Measurements from ENCODE around the gene TUSC7. TPM values are rescaled to one million over a fixed set of nuclear protein-coding genes. Genes with fewer than 3 reads are reported as not detected.

Gene TUSC7
- total and polyA plus RNA-seq, 2 experiments from 2014 or later, result 0.21 TPM; not detected in 1

DNA sequence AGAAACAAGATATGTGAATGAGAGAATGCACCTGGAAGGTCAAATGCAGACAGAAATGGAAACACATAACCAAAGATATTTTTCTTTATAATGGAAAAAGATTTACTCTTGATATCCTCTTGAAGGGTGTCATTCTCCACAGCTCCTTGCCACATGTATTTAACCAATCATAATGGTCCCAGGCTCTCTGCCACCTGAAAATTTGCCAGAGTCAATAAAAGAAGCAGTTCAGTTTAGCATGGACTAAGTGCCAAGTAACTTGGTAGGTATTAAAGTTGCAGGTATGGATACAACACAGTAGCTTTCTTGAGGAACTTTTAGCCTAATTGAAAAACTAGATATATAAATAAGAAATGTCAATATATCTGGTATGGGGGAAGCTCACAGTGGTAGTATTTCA lies 33.5 kb downstream of the TUSC7 start:
- in situ Hi-C loops (cut with MboI), result no loop called here
- Histone ChIP-seq H3K9me3 (ENCODE audit: low read depth) (no peaks in the 10 kb centered on the region), H3K4me2 (ENCODE audit: unreplicated experiment) (no peak overlapping the region), H3K79me2 (ENCODE audit: insufficient read depth) (no peaks in the 10 kb centered on the region), H3K36me3 (ENCODE audit: low read depth) (no peaks in the 10 kb centered on the region), H3K27ac (no peak overlapping the region), H3K9ac (no peak overlapping the region), H3F3A (ENCODE audit: insufficient read depth) (no peaks in the 10 kb centered on the region), H3K27me3 (replicated peaks; ENCODE audit: insufficient read depth) (no peaks in the 10 kb centered on the region), H3K4me1 (ENCODE audit: insufficient read depth) (no peaks in the 10 kb centered on the region), H3K9me2 (ENCODE audit: insufficient read depth) (no peaks in the 10 kb centered on the region), H2AFZ (no peak overlapping the region), H3K4me3 (no peak overlapping the region), H4K20me1 (ENCODE audit: insufficient read depth) (no peaks in the 10 kb centered on the region)
- DNase-seq, result no peak
- TF ChIP-seq EZH2 (IDR thresholded peaks at IDR 0.05; ENCODE audit: insufficient read depth, poor library complexity, severe bottlenecking), result no peak
- TF ChIP-seq EZH2phosphoT487 (IDR thresholded peaks at IDR 0.05; ENCODE audit: insufficient read depth, low read depth), result no peak

DNA sequence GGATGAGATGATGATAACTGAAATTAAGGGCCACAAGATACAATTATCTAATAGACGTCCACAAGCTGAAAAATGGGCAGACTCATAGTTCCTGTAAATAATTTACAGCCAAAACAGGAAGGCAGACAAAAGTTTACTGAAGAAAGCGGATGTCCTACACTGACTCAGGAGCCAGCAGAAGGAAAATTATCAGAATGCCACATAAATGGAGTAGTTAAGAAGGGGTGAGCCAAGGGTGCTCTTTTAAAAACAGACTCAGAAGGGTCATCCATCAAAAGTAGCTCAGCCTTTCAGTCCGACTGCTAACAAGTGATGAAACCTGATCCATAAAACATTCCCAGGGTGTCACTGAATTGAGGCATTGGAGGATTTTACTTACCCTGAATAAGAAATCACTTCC lies 39.8 kb downstream of the TUSC7 start:
- H3K9me2 ChIP-seq (ENCODE audit: insufficient read depth), result no peaks in the 10 kb centered on the region
- no peaks in the 10 kb centered on the region for H3K36me3 ChIP-seq (ENCODE audit: low read depth)
- no peak overlapping the region for H3K4me2 ChIP-seq (ENCODE audit: unreplicated experiment)
- H3K27me3 ChIP-seq (replicated peaks; ENCODE audit: insufficient read depth), result no peaks in the 10 kb centered on the region
- H3K9me3 ChIP-seq (ENCODE audit: low read depth), result no peaks in the 10 kb centered on the region
- no peak overlapping the region for H3K27ac ChIP-seq
- no peaks in the 10 kb centered on the region for H3K79me2 ChIP-seq (ENCODE audit: insufficient read depth)
- H3F3A ChIP-seq (ENCODE audit: insufficient read depth), result no peaks in the 10 kb centered on the region
- no peaks in the 10 kb centered on the region for H3K4me1 ChIP-seq (ENCODE audit: insufficient read depth)
- 3 to 5% methylated on average over 3 of the region's 3 CpGs for WGBS, 2 experiments (ENCODE audit: low coverage in 1 of 2, low lambda C conversion rate in 2 of 2, missing lambda C conversion rate in 2 of 2)
- no peak for TF ChIP-seq EZH2phosphoT487 (IDR thresholded peaks at IDR 0.05; ENCODE audit: insufficient read depth, low read depth)
- no peak for TF ChIP-seq EZH2 (IDR thresholded peaks at IDR 0.05; ENCODE audit: insufficient read depth, poor library complexity, severe bottlenecking)
- DNase-seq, result no peak
- no peak overlapping the region for H3K4me3 ChIP-seq
- no peak overlapping the region for H3K9ac ChIP-seq
- in situ Hi-C loops (cut with MboI), result no loop called here
- no peaks in the 10 kb centered on the region for H4K20me1 ChIP-seq (ENCODE audit: insufficient read depth)
- H2AFZ ChIP-seq, result no peak overlapping the region

DNA sequence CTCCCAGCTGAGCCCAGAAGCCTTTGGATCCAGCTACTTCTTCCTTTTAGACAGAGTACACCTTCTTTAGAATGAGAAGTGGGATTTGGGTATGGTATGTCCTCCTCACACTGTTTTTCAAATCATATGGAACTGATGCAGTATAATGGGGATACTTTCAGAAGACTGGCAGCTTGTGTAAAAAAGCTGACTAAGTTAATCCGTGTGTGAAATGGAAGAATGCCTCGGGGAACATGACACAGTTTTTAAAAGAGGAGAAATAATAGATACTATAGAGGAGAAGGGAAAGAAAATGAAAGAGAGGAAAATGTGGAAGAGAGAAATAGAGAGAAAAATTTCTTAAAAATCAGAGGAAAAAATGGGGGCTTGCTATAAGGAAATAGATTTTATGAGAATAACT lies 47.7 kb downstream of the TUSC7 start:
- TF ChIP-seq EZH2phosphoT487 (IDR thresholded peaks at IDR 0.05; ENCODE audit: insufficient read depth, low read depth) (no peak), EZH2 (IDR thresholded peaks at IDR 0.05; ENCODE audit: insufficient read depth, poor library complexity, severe bottlenecking) (no peak)
- Histone ChIP-seq H3K9me3 (ENCODE audit: low read depth) (no peaks in the 10 kb centered on the region), H3F3A (ENCODE audit: insufficient read depth) (no peaks in the 10 kb centered on the region), H3K4me2 (ENCODE audit: unreplicated experiment) (no peak overlapping the region), H3K79me2 (ENCODE audit: insufficient read depth) (no peaks in the 10 kb centered on the region), H3K9ac (no peak overlapping the region), H3K27ac (no peak overlapping the region), H3K9me2 (ENCODE audit: insufficient read depth) (no peaks in the 10 kb centered on the region), H3K27me3 (replicated peaks; ENCODE audit: insufficient read depth) (peaks cover 12% of the 10 kb centered on the region), H3K36me3 (ENCODE audit: low read depth) (no peaks in the 10 kb centered on the region), H3K4me1 (ENCODE audit: insufficient read depth) (no peaks in the 10 kb centered on the region), H3K4me3 (no peak overlapping the region), H4K20me1 (ENCODE audit: insufficient read depth) (no peaks in the 10 kb centered on the region), H2AFZ (no peak overlapping the region)
- WGBS, 2 experiments (ENCODE audit: low coverage in 1 of 2, low lambda C conversion rate in 2 of 2, missing lambda C conversion rate in 2 of 2), result 0 to 1% methylated on average over 2 of the region's 2 CpGs
- no peak for DNase-seq
- in situ Hi-C loops (cut with MboI), result loop anchor here (25.0 kb wide), 1 partner anchor 620 kb away; no protein-coding TSS in a partner anchor

DNA sequence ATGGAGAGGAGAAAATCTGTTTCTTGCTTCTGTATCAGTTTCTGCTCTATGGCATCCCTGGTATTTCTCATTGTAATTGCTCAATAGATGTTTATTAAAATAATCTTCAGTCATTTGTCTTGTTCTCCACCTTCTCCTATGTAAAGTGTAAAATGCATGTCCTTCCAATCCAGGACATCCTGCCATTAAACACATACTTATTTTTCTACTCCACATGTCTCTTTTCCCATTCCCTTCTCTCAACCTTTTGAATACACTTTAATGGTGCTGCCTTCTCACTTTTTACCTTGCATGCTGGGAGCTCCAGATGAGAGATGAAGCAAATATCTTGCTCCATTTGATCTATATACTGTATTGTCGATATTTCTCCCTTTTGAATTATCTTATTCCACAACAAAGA lies 49.7 kb downstream of the TUSC7 start:
- no peak overlapping the region for H3K4me3 ChIP-seq
- in situ Hi-C loops (cut with MboI), result loop anchor here (25.0 kb wide), 1 partner anchor 622 kb away; no protein-coding TSS in a partner anchor
- H3F3A ChIP-seq (ENCODE audit: insufficient read depth), result no peaks in the 10 kb centered on the region
- no peak for TF ChIP-seq EZH2 (IDR thresholded peaks at IDR 0.05; ENCODE audit: insufficient read depth, poor library complexity, severe bottlenecking)
- no peak for TF ChIP-seq EZH2phosphoT487 (IDR thresholded peaks at IDR 0.05; ENCODE audit: insufficient read depth, low read depth)
- H3K4me1 ChIP-seq (ENCODE audit: insufficient read depth), result no peaks in the 10 kb centered on the region
- no peak overlapping the region for H3K27ac ChIP-seq
- H2AFZ ChIP-seq, result no peak overlapping the region
- H3K9me2 ChIP-seq (ENCODE audit: insufficient read depth), result no peaks in the 10 kb centered on the region
- no peak for DNase-seq
- H3K27me3 ChIP-seq (replicated peaks; ENCODE audit: insufficient read depth), result peaks cover 15% of the 10 kb centered on the region
- H3K9ac ChIP-seq, result no peak overlapping the region
- no peaks in the 10 kb centered on the region for H3K9me3 ChIP-seq (ENCODE audit: low read depth)
- no peaks in the 10 kb centered on the region for H3K36me3 ChIP-seq (ENCODE audit: low read depth)
- no peak overlapping the region for H3K4me2 ChIP-seq (ENCODE audit: unreplicated experiment)
- H4K20me1 ChIP-seq (ENCODE audit: insufficient read depth), result no peaks in the 10 kb centered on the region
- no peaks in the 10 kb centered on the region for H3K79me2 ChIP-seq (ENCODE audit: insufficient read depth)
- WGBS, 2 experiments (ENCODE audit: low coverage in 1 of 2, low lambda C conversion rate in 2 of 2, missing lambda C conversion rate in 2 of 2), result 33 to 50% methylated on average over 1 of the region's 1 CpG

All from GM23248 (cell line).